GM12878 (cell line): ENCODE data around the gene PIGS.

Experiments used
- BHLHE40 ChIP-seq, 2 experiments: fragments of 450-650 bp in 1 of 2; IDR thresholded peaks; 2 replicates each; pipeline ENCODE4 v1.6.1; 2011 to 2017; ENCODE audit warnings: low read depth in 2 of 2, borderline replicate concordance in 1 of 2, improper control_type of control experiment in 1 of 2, low read length in 1 of 2, mild to moderate bottlenecking in 1 of 2
- CREM ChIP-seq: IDR thresholded peaks from 2 replicates; pipeline ENCODE4 v1.6.1; 2014; ENCODE audit warnings: antibody characterized with exemption, low read depth
- EZH2 ChIP-seq: IDR thresholded peaks from 2 replicates; pipeline ENCODE4 v1.6.1; 2012; ENCODE audit warnings: low read depth, mild to moderate bottlenecking, control low read depth, inconsistent platforms, low read length, borderline replicate concordance; ENCODE audit not compliant: control insufficient read depth
- TF ChIP-seq, protein P1 (sequence below), 3 experiments: IDR thresholded peaks in 2 of 3; conservative IDR thresholded peaks in 1 of 3; 2 replicates each; pipeline ENCODE4 v1.5.1; 2011; ENCODE audit warnings: low read depth in 3 of 3, low read length in 3 of 3, mild to moderate bottlenecking in 3 of 3, control low read depth in 2 of 3, moderate library complexity in 2 of 3, inconsistent platforms in 1 of 3, mixed read lengths in 1 of 3; ENCODE audit not compliant: control insufficient read depth in 2 of 3, insufficient read depth in 1 of 3; ENCODE audit errors: extremely low read depth in 1 of 3

DNA sequence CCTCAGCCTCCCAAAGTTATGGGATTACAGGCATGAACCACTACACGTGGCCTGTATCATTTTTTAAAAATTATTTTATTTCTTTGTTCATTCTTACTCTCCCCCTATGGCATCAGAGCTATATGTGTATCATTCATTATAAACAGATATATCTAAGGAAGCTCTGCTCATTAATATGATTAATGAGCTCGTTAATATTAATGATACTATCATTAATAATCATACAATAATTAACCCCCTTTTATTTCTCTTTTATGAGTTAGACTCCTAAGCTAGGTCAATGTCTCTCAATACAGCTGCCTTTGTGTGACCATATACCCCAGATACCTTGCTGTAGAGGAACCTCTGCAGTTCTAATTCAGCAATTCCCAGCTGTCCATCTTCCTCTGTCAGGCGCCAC, 47.1 kb upstream of the PIGS start:
- no peak for TF ChIP-seq EZH2
- no peak for TF ChIP-seq CREM
- TF ChIP-seq, protein P1, sequence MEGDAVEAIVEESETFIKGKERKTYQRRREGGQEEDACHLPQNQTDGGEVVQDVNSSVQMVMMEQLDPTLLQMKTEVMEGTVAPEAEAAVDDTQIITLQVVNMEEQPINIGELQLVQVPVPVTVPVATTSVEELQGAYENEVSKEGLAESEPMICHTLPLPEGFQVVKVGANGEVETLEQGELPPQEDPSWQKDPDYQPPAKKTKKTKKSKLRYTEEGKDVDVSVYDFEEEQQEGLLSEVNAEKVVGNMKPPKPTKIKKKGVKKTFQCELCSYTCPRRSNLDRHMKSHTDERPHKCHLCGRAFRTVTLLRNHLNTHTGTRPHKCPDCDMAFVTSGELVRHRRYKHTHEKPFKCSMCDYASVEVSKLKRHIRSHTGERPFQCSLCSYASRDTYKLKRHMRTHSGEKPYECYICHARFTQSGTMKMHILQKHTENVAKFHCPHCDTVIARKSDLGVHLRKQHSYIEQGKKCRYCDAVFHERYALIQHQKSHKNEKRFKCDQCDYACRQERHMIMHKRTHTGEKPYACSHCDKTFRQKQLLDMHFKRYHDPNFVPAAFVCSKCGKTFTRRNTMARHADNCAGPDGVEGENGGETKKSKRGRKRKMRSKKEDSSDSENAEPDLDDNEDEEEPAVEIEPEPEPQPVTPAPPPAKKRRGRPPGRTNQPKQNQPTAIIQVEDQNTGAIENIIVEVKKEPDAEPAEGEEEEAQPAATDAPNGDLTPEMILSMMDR (IDR thresholded peaks at IDR 0.05 in 2 of 3, conservative IDR thresholded peaks at IDR 0.05 in 1 of 3; ENCODE audit: control insufficient read depth in 2 of 3, extremely low read depth in 1 of 3, insufficient read depth in 1 of 3, low read depth in 3 of 3, low read length in 3 of 3), result no peak
- TF ChIP-seq BHLHE40 (IDR thresholded peaks at IDR 0.05; ENCODE audit: borderline replicate concordance in 1 of 2, low read depth in 2 of 2, low read length in 1 of 2), result no peak
